ENCODE results near the gene SMIM5. TPM values are rescaled to one million over a fixed set of nuclear protein-coding genes. Genes with fewer than 3 reads are reported as not detected.

The SMIM5 gene
- polyA plus RNA-seq, 3 donors = 0.15 to 3.3 (median 0.43) TPM

- no peak for TF ChIP-seq CTCF (IDR thresholded peaks at IDR 0.05)
- H3K36me3 ChIP-seq (replicated peaks in 1 of 2; ENCODE audit: control insufficient read depth in 1 of 2, insufficient read depth in 2 of 2, low read length in 2 of 2) = peaks cover 35 to 63% of the 10 kb centered on the region in 2 donors
- intact Hi-C loops (cut with micrococcal nuclease) = no loop called here
- no peak overlapping the region for H3K4me2 ChIP-seq (replicated peaks; ENCODE audit: extremely low read depth, low read length, poor library complexity, severe bottlenecking)
- H3K4me1 Mint-ChIP-seq = peaks cover 10% of the 10 kb centered on the region
- no peaks in the 10 kb centered on the region for H3K27me3 ChIP-seq (ENCODE audit: control insufficient read depth in 2 of 2, insufficient read depth in 2 of 2, low read length in 2 of 2)
- H3K79me2 ChIP-seq (ENCODE audit: insufficient read depth, low read length) = peaks cover 85% of the 10 kb centered on the region
- H2AFZ ChIP-seq (ENCODE audit: insufficient read depth, low read depth, low read length, poor library complexity, severe bottlenecking) = no peak overlapping the region
- peaks cover 27% of the 10 kb centered on the region for H4K20me1 ChIP-seq (ENCODE audit: insufficient read depth, low read length)
- H3K36me3 Mint-ChIP-seq = peaks cover 43 to 65% of the 10 kb centered on the region in 2 donors
- no peaks in the 10 kb centered on the region for H3K27me3 Mint-ChIP-seq (ENCODE audit: low read depth in 3 of 3)
- H3K4me3 ChIP-seq (replicated peaks in 1 of 3; ENCODE audit: low read depth in 2 of 3, low read length in 3 of 3) = no peak overlapping the region
- no peaks in the 10 kb centered on the region for H3K9me3 Mint-ChIP-seq
- peak overlapping the region in 2 of 7 donors; percentile 4 to 70 for H3K27ac Mint-ChIP-seq
- no peak overlapping the region for H3K27ac ChIP-seq (ENCODE audit: low read depth in 1 of 2, low read length in 2 of 2)
- peaks cover 4 to 6% of the 10 kb centered on the region in 2 donors for H3K4me1 ChIP-seq (ENCODE audit: control insufficient read depth in 1 of 2, insufficient read depth in 2 of 2, low read length in 2 of 2)
- DNase-seq = no peak
- no peak overlapping the region for H3K4me3 Mint-ChIP-seq
- no peaks in the 10 kb centered on the region for H3K9me3 ChIP-seq (replicated peaks in 1 of 2; ENCODE audit: control insufficient read depth in 1 of 2, insufficient read depth in 1 of 2, low read length in 2 of 2)
- no peak overlapping the region for H3K9ac ChIP-seq (ENCODE audit: insufficient read depth, low read length, poor library complexity, severe bottlenecking)
- WGBS (ENCODE audit: insufficient coverage) = 92% methylated on average over 7 of the region's 11 CpGs
Measured at GRCh38 chr17:75679706-75680211, 46.5 kb downstream of the SMIM5 start.

- Histone ChIP-seq H3K27me3 (ENCODE audit: control insufficient read depth in 2 of 2, insufficient read depth in 2 of 2, low read length in 2 of 2) (no peaks in the 10 kb centered on the region), H3K27ac (ENCODE audit: low read depth in 1 of 2, low read length in 2 of 2) (no peak overlapping the region), H2AFZ (ENCODE audit: insufficient read depth, low read depth, low read length, poor library complexity, severe bottlenecking) (no peak overlapping the region), H3K36me3 (replicated peaks in 1 of 2; ENCODE audit: control insufficient read depth in 1 of 2, insufficient read depth in 2 of 2, low read length in 2 of 2) (peaks cover 40 to 68% of the 10 kb centered on the region in 2 donors), H3K79me2 (ENCODE audit: insufficient read depth, low read length) (peaks cover 88% of the 10 kb centered on the region), H4K20me1 (ENCODE audit: insufficient read depth, low read length) (peaks cover 27% of the 10 kb centered on the region), H3K9ac (ENCODE audit: insufficient read depth, low read length, poor library complexity, severe bottlenecking) (no peak overlapping the region), H3K4me1 (ENCODE audit: control insufficient read depth in 1 of 2, insufficient read depth in 2 of 2, low read length in 2 of 2) (no peaks in the 10 kb centered on the region), H3K4me2 (replicated peaks; ENCODE audit: extremely low read depth, low read length, poor library complexity, severe bottlenecking) (no peak overlapping the region), H3K4me3 (replicated peaks in 1 of 3; ENCODE audit: low read depth in 2 of 3, low read length in 3 of 3) (no peak overlapping the region), H3K9me3 (replicated peaks in 1 of 2; ENCODE audit: control insufficient read depth in 1 of 2, insufficient read depth in 1 of 2, low read length in 2 of 2) (no peaks in the 10 kb centered on the region)
- Mint-ChIP-seq H3K4me1 (peaks cover 13% of the 10 kb centered on the region), H3K27me3 (ENCODE audit: low read depth in 3 of 3) (no peaks in the 10 kb centered on the region), H3K9me3 (no peaks in the 10 kb centered on the region), H3K27ac (peak overlapping the region in 1 of 7 donors; percentile 57), H3K36me3 (peaks cover 49 to 72% of the 10 kb centered on the region in 2 donors), H3K4me3 (no peak overlapping the region)
- TF ChIP-seq CTCF (IDR thresholded peaks at IDR 0.05) = no peak
- intact Hi-C loops (cut with micrococcal nuclease) = no loop called here
- 100% methylated on average over 6 of the region's 10 CpGs for WGBS (ENCODE audit: insufficient coverage)
- no peak for DNase-seq
Measured at GRCh38 chr17:75680431-75680830, 47.2 kb downstream of the SMIM5 start.

Data from CD14-positive monocyte (primary cell).